Bone marrow (tissue), 2 donors: ENCODE measurements around the gene OPHN1.
A peak's percentile ranks its signal among the peaks of the same experiment; 100 is the strongest.

Source experiments
- DNase-seq, 2 donors: peaks; one replicate each; lab custom pipeline; 2025; lab: John Stamatoyannopoulos, UW

The OPHN1 gene

DNA sequence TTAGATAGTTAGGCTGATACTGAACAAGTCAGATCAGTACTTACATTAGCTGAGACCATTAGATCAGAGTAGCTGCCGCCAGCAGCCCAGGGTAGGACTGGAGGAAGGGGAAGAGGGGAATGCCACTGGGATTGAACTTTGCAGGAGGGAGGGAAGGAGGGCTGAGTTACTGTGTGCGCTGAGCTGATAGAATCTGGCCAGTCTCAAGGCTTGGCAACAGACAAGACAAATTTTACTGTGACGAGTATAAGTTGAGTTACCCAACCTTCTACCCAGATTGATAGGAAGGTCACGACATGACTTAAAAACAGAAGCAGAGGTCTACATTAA is 372.1 kb downstream of the OPHN1 start:
- no peak for DNase-seq

DNA sequence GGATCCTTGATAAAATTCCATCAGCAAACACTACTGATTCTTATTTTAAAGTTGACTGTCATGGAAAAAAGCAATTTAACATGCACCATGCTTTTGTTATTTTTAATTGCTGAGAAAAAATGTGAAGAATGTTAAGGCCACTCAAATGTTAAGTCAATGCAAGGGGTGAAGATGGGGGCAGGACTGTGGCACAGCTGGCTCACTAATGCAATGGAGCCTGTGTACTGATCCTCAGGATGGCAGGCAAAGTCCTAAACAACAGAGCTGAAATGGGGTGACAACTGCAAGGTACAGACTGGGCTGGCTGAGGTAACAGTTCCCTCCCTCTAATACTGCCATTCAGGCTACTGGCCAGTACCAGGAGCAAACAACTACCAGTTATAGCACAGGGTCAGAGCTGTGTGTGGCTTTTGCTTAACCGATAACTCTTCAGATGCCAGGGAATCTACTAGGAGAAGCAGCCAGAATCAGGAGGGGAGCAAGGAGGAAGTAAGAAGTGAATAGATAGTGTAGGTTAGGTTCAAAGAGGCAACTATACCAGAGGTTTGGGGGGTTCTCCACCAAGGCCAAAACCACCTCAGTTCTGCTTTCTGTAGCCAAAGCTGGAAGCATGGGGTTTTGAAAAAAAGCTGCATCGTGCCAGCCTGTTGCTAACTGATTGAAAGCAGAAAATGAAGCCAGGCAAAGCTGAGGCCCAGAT is 372.6 kb downstream of the OPHN1 start:
- peak in 1 of 2 donors; percentile 25 for DNase-seq

DNA sequence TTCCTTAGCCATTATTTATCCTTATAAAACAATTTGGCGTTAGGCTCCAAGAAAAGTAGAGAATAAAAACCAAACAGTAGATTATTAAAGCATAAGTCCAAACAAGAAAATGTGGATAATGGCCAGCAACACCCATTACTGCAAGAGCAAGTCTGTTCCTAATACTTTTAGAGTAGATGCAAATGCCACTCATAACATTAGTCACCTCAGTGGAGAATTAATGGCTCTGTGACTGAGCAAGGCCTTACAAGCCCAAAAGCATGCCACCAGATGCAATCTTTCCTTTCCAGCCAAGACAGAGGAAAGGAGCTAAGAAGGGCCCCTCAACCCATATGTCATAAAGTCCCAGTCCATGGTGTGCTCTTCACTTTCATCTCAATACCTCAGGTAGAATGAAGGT is 373.8 kb downstream of the OPHN1 start:
- no peak for DNase-seq

DNA sequence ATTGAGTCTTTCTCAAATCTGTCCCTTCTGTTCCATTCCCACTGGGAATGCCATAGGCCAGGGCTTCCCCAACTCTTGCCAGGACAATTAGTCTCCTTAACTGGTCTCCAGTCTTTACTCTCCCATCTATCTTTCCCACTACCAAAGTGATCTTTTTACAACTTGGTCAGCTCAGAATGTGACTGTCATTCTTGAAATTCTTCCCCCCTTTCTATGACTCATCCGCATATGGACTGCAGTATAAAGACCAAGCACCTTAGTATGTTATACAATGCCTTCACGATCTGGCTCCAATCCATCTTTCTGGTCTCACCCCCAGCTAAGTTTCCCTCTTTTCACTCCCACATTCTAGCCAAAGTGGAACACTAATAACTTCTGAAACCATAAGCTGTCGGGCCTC is 383.8 kb downstream of the OPHN1 start:
- DNase-seq: no peak

DNA sequence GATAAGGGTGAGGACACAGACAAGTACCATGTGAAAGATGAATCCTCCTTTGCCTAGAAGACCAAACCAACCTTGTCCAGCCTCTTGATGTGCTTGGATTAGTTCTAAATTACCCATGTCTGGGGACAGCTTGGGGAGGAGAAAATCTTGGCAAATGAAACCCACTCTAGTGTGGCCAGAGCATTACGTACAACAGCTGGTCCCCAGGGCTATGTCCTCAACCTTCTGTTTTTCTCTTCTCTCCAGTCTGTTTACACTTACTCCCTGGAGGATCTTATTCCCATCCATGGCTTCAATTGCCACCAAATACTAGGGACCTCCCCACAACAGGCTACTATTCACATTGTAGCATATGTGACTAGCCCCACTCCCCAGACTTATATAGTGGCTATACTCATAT is 384.5 kb downstream of the OPHN1 start:
- no peak for DNase-seq

DNA sequence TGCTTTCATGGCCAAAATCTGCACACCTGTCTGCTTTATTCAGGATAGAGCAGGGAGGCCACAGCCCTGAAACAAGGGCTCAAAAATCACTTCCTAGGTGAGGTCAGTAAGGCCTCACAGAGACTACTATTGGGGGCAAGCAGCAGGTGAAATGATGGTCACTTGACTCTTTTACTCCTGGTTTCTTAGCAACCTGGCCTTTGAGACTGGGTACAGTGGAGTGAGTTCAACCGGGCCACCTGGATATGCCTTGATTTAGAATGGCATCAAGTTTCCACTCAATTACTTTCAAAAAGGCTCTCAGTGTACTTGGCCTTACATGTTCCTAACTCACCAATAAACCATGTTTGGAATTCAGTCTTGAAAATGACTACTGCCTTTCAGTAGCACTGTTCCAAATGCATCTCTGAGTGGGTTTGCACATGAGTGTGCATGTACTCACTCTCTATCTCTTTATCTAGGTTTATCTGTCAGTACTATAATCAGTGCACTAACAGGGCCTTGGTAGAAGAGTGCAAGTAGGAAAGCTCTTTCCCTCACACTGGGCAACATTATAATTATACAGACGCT is 388.2 kb downstream of the OPHN1 start:
- no peak for DNase-seq

DNA sequence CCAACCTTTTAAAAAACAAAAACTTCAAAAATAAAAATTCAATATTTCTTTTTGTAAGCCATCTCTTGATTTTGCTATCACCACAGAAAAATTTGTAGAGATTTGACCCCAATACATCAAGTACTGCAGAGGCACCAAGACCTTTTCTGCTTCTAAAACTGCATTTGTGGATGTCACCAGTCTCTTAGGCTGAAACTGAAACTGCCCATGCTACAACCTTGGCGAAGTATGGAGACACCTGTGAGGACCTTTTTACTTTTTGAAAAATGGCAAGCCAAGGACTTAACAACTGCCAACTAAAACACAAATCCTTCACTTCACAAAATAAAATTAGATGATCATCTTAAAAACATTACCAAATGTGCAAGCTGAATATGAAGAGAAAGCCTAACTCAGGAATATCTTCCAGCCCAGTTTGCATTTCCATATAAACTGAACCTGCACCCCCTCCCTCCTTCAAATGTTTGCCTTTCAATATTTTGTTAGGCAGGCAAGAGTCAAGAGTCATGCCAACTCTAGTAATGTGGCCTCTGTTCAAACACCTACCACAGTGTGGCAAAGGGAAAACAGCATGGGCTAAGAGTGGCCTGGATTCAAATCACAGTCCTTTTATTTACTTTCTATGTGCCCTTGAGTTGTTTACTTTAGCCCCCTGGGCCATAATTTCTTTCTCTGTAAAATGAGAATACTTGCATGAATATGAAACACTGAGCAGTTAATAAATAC is 389.4 kb downstream of the OPHN1 start:
- no peak for DNase-seq

DNA sequence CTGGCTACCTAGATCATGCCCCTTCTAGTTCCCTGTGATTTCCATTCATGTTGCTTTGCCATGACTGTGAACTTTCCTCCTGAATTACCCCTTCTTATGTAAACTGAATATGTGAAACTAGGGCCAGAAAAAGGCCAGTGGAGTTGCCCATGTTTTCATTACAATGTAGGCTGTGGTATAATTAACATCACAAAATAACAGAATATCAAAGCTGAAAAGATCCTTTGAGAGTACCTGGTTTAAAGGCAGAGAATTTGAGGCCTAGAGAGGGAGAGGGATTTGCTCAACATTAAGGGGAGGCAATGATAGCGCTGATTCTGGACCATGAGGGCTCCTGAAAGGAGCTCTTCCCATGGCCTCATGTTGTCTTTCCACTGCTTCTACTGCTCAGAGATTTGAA is 392.2 kb downstream of the OPHN1 start:
- no peak for DNase-seq

DNA sequence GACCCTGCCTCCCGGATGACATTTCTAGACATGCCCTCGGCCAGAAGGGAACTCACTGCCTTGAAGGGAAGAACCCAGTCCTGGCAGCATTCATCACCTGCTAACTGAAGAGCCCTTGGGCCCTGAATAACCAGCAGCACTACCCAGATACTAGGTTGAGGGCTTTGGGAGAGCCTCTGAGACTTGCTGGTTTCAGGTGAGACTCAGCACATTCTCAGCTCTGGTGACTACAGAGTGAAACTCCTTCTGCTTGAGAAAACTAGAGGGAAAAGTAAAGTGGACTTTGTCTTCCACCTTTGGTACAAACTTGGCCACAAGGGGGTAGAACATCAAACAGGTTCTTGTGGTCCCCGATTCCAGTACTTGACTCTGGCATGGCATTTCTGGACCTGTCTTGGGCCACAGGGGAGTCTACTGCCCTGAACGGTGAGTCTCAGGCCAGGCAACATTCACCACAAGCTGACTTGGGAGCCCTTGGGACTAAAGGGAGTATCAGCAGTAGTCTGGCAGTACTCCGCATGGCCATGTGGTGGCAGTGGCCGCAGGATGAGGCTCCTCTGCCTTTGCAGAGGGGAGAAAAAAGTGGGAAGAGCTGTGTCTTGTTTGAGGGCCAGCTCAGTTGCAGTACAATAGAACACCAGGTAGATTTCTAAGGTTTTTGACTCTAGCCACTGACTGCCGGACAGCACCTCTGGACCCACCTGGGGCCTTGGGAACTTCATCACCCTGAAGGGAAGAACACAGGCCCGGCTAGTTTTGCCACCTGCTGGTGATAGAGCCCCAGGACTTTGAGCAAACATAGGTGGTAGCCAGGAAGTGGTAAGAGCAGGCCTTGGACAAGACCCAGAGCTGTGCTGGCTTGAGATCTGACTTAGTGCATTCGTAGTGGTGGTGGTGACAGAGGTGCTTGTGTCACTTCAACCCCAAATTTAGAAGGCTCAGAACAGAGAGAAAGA is 414.8 kb downstream of the OPHN1 start:
- no peak for DNase-seq

DNA sequence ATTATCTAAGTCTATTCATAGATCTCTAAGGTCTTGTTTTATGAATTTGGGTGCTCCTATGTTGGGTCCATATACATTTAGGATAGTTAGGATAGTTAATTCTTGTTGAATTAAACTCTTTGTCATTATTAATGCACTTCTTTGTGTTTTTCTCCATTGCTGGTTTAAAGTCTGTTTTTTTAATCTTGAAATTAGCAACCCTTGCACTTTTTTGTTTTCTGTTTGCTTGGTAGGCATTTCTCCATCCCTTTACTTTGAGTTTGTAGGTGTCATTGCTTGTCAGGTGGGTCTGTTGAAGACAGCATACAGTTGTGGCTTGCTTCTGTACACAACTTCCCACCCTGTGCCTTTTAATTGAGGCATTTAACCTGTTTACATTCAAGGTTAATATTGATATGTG is 434.8 kb downstream of the OPHN1 start:
- DNase-seq: no peak
